Posterior vena cava (tissue), 2 donors: ENCODE data around the gene CENPA. TPM values are rescaled to one million over a fixed set of nuclear protein-coding genes. Genes with fewer than 3 reads are reported as not detected.
"Not testable (repeated sequence)": the region's sequence is repeated elsewhere in the genome, so short reads cannot be mapped to it uniquely, and the experiment has no call there.

Source experiments
- DNase-seq: peaks from one replicate; pipeline ENCODE4 v3.0.0-alpha.2; 2020; ENCODE audit warnings: low spot score
- intact Hi-C, 2 donors: fragments of 100-400 bp; cut with DNase I; formaldehyde crosslinking; loops; one replicate each; pipeline versions ENCODE4 v1.14.1 to v1.14.2; 2022 to 2023
- total RNA-seq, 2 donors: library from RNA; stranded (reverse); fragmentation: NEBNext Ultra II Directional; extraction: Animal tissue kit (Norgen Biotek cat#: 25700); gene quantifications; one replicate each; pipeline ENCODE4 v1.2.1, GENCODE V29; 2021
- donor health status: DM: yes; HTN: yes; CAD: no.
- donor health status: DM: yes; HTN: yes; CAD: no.

The CENPA gene
- total RNA-seq, 2 donors from 2014 or later, result 1.2 TPM; not detected in 1

- intact Hi-C loops, result not testable (repeated sequence)
- peak; percentile 53 for DNase-seq
These were observed 28.4 kb downstream of the CENPA start for GRCh38 chr2:26814072-26814765.

GRCh38 chr2:26816893-26817292 lies 31.0 kb downstream of the CENPA start:
- peak; percentile 62 for DNase-seq
- intact Hi-C loops, result no loop called here

GRCh38 chr2:26818255-26818654 lies 32.4 kb downstream of the CENPA start:
- peak; percentile 72 for DNase-seq
- intact Hi-C loops, result no loop called here

DNA sequence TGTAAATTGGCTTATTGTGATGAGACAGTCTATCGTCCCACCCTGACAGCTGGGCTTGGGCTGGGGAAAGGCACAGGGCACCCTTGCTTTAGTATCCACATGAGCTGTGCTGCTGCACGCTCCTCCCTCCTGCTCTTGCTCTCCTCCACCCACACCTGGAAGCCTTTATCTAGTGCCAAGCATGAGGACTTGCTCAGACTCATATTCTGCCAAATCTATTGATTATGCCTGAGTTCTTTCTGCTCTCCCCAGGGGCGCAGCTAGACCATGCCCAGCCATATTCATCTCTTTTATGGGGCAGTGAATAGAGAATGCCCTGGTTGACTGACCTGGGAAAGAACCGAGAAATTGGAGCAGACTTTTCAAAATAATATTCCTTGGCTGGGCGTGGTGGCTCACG lies 33.1 kb downstream of the CENPA start:
- intact Hi-C loops, result no loop called here
- DNase-seq, result no peak

DNA sequence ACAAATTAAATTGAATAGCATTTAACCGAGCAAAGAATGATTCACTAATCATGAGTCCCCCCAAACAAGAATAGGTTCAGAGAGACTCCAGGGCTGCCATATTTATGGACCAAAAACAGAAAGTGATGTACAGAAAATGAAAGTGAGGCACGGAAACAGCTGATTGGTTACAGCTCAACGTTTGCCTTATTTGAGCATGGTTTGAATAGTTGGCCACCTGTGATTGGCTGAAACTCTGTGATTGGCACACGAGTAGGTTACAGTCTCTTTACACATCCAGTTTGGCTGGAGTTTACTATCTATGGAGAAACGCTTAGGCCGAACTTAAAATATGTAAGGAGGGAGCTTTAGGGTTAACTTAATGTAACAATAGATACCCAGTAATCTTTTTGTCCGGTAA lies 35.1 kb downstream of the CENPA start:
- intact Hi-C loops, result no loop called here

DNA sequence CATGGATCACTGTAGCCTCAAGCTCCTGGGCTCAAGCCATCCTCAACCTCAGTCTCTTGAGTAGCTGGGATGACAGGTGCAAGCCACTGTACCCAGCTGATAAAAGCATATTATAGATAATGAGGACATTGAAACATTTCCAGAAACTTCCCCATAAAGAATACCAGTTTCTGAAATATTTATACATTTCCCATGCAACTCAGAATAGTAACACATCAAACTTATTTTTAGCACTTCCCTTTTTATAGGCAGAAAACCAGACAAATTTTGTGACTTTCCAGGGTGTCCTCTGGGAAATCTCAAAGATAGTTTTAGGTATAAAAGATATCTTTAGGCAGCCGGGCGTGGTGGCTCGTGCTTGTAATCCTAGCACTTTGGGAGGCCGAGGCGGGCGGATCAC lies 37.0 kb downstream of the CENPA start:
- intact Hi-C loops, result no loop called here
- DNase-seq, result no peak

More for the DNA sequence above, 35.1 kb downstream of the CENPA start:
- no peak for DNase-seq

- intact Hi-C loops, result no loop called here
These were observed 52.5 kb downstream of the CENPA start for GRCh38 chr2:26838121-26838906.

DNA sequence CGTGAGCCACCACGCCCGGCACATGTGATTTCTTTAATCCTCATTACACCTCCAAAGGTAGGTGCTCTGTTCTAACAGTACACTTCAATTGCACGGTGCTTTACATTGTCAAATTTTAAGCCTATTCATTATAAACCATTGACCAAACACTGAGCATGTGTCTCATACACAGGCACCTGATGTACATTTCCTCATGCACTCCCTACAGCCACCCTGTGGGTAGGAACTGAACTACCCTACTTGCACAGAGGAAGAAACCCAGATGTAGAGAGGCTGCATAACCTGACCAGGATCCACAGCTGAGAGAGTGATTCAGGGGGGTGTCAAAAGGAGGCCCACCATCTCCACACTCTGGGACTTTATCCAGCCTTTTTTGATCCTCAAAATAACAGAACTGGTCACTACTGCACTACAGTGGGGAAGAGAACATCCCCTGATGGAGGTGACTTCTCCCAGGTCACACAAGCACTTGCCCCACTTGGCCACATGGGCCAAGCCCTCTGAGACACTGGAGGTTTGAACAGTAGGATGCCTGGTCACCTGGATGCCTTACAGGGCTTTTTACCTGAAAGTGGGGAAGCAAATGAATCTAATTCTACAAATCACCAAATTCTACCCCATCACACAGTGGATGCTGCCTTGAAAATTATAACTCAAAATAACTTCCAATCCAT lies 55.2 kb downstream of the CENPA start:
- intact Hi-C loops, result loop anchor here in 1 of 2 donors (5.0 kb wide), 1 partner anchor 176 kb away; no protein-coding TSS in a partner anchor
- DNase-seq, result no peak

More at GRCh38 chr2:26838121-26838906, 52.5 kb downstream of the CENPA start:
- DNase-seq, result no peak

- intact Hi-C loops, result loop anchor here in 1 of 2 donors (5.0 kb wide), 1 partner anchor 174 kb away; no protein-coding TSS in a partner anchor
- no peak for DNase-seq
These were observed 57.2 kb downstream of the CENPA start for GRCh38 chr2:26843041-26843440.

Other genes starting within 250 kb of the CENPA start
- gene CIB4, start 144.7 kb upstream of the CENPA start, total RNA-seq, result not detected
- gene KCNK3, start 93.3 kb upstream of the CENPA start, total RNA-seq, result 10 to 100 TPM; 13.1 to 24.4 TPM
- gene SLC35F6, start 21.8 kb upstream of the CENPA start, total RNA-seq, result 10 to 100 TPM; 38.8 to 39.4 TPM
- not detected for gene DPYSL5, start 62.1 kb downstream of the CENPA start, total RNA-seq
- gene MAPRE3, start 184.6 kb downstream of the CENPA start, total RNA-seq, result 10 to 100 TPM; 11.4 to 16.3 TPM
- gene TMEM214, start 246.9 kb downstream of the CENPA start, total RNA-seq, result 10 to 100 TPM; 68.0 to 69.8 TPM